ENCODE measurements around the gene NME2.

The NME2 gene

GRCh38 chr17:51203838-51204237, 37.6 kb downstream of the NME2 start:
- Histone ChIP-seq H3K9me3 (ENCODE audit: control insufficient read depth, insufficient read depth, low read depth, low read length) (no peaks in the 10 kb centered on the region), H3K27ac (ENCODE audit: extremely low read depth, low read depth, low read length) (no peak overlapping the region), H3K4me1 (ENCODE audit: control insufficient read depth, insufficient read depth, low read length) (no peaks in the 10 kb centered on the region), H3K36me3 (ENCODE audit: control insufficient read depth in 2 of 2, insufficient read depth in 1 of 2, low read length in 2 of 2) (peaks cover 60 to 81% of the 10 kb centered on the region in 2 experiments), H3K4me3 (ENCODE audit: low read depth, low read length) (no peak overlapping the region)
- no peak for TF ChIP-seq ZNF391 (tag by site-specific recombination; IDR thresholded peaks at IDR 0.05; ENCODE audit: borderline replicate concordance, low read depth)
- no peak for TF ChIP-seq TSHZ1 (tag by site-specific recombination; IDR thresholded peaks at IDR 0.05; ENCODE audit: borderline replicate concordance)
- TF ChIP-seq SCRT2 (tag by site-specific recombination; IDR thresholded peaks at IDR 0.05) = no peak
- TF ChIP-seq ZNF433 (tag by site-specific recombination; IDR thresholded peaks at IDR 0.05; ENCODE audit: low read depth) = no peak
- no peak for TF ChIP-seq ZNF610 (tag by site-specific recombination; IDR thresholded peaks at IDR 0.05; ENCODE audit: borderline replicate concordance)
- TF ChIP-seq ZNF777 (tag by site-specific recombination; IDR thresholded peaks at IDR 0.05; ENCODE audit: borderline replicate concordance) = no peak
- no peak for TF ChIP-seq ZNF211 (tag by site-specific recombination; IDR thresholded peaks at IDR 0.05; ENCODE audit: low read depth)
- TF ChIP-seq ZNF169 (tag by site-specific recombination; IDR thresholded peaks at IDR 0.05) = no peak
- no peak for TF ChIP-seq ZNF266 (tag by site-specific recombination; IDR thresholded peaks at IDR 0.05; ENCODE audit: low read depth)
- ChIA-PET CTCF (interaction anchor here (0.6 kb wide), 1 partner anchor 119 kb away, joined by 4 read pairs; no protein-coding TSS in a partner anchor), POLR2A (no interaction called here)

- Histone ChIP-seq H3K4me3 (ENCODE audit: low read depth, low read length) (no peak overlapping the region), H3K36me3 (ENCODE audit: control insufficient read depth in 2 of 2, insufficient read depth in 1 of 2, low read length in 2 of 2) (peaks cover 70 to 74% of the 10 kb centered on the region in 2 experiments), H3K4me1 (ENCODE audit: control insufficient read depth, insufficient read depth, low read length) (no peaks in the 10 kb centered on the region), H3K9me3 (ENCODE audit: control insufficient read depth, insufficient read depth, low read depth, low read length) (no peaks in the 10 kb centered on the region), H3K27ac (ENCODE audit: extremely low read depth, low read depth, low read length) (no peak overlapping the region)
- ChIA-PET CTCF (interaction anchor here (0.8 to 0.9 kb wide), 2 partner anchors 45 to 84 kb away, joined by 3 read pairs; no protein-coding TSS in a partner anchor), POLR2A (no interaction called here)
- no peak for TF ChIP-seq ZNF19 (tag by site-specific recombination; IDR thresholded peaks at IDR 0.05; ENCODE audit: low read depth)
- TF ChIP-seq ZNF18 (tag by site-specific recombination; IDR thresholded peaks at IDR 0.05) = no peak
- no peak for TF ChIP-seq ZNF747 (tag by site-specific recombination; IDR thresholded peaks at IDR 0.05)
- TF ChIP-seq KLF16 (tag by site-specific recombination; IDR thresholded peaks at IDR 0.05) = no peak
- no peak for TF ChIP-seq MEIS1 (CRISPR knock-in tag; IDR thresholded peaks at IDR 0.05; ENCODE audit: borderline replicate concordance)
- TF ChIP-seq PRDM10 (tag by site-specific recombination; IDR thresholded peaks at IDR 0.05) = no peak
- TF ChIP-seq ZNF121 (tag by site-specific recombination; IDR thresholded peaks at IDR 0.05) = no peak
Measured at GRCh38 chr17:51214920-51215319, 48.7 kb downstream of the NME2 start.
